HEK293 (cell line): ENCODE measurements around the gene ANKRD44.

Experiments used
- CTCF ChIA-PET: fragments of 350-600 bp; formaldehyde crosslinking; extraction: SDS; loops from one replicate; lab custom pipeline; 2021; ENCODE audit warnings: antibody characterized with exemption; lab: Yijun Ruan, JAX
- POLR2A ChIA-PET: fragments of 300-600 bp; formaldehyde crosslinking; extraction: SDS; loops from one replicate; lab custom pipeline; 2020; ENCODE audit warnings: antibody characterized with exemption, inconsistent platforms; lab: Yijun Ruan, JAX
- H3K27ac ChIP-seq: fragments of 200-500 bp; sonication (Bioruptor generic); 2 replicates; pipeline ENCODE4 v1.5.1; 2014; ENCODE audit warnings: low read depth, low read length, control low read depth, inconsistent platforms; ENCODE audit errors: extremely low read depth
- H3K36me3 ChIP-seq, 2 experiments: fragments of 200-500 bp in 1 of 2; sonication (Bioruptor generic) in 1 of 2; 1 replicate in 1 of 2; 2 replicates in 1 of 2; pipeline ENCODE4 v1.5.1; 2014 to 2017; ENCODE audit warnings: inconsistent platforms in 2 of 2, low read length in 2 of 2; ENCODE audit not compliant: control insufficient read depth in 2 of 2, insufficient read depth in 1 of 2
- H3K4me1 ChIP-seq: fragments of 200-500 bp; sonication (Bioruptor generic); 2 replicates; pipeline ENCODE4 v1.5.1; 2014; ENCODE audit warnings: mild to moderate bottlenecking, low read length, inconsistent platforms; ENCODE audit not compliant: control insufficient read depth, insufficient read depth
- H3K4me3 ChIP-seq: 2 replicates; pipeline ENCODE4 v1.5.1; 2011; ENCODE audit warnings: low read depth, mild to moderate bottlenecking, control low read depth, low read length, moderate library complexity
- H3K9me3 ChIP-seq: fragments of 200-500 bp; sonication (Bioruptor generic); 2 replicates; pipeline ENCODE4 v1.5.1; 2014; ENCODE audit warnings: low read depth, low read length, inconsistent platforms; ENCODE audit not compliant: control insufficient read depth, insufficient read depth
- EGR2 ChIP-seq: fragments of 450-650 bp; formaldehyde crosslinking; IDR thresholded peaks from 2 replicates; pipeline ENCODE4 v1.5.1; 2016; ENCODE audit warnings: low read depth, missing biosample characterization, missing genetic modification characterization
- HOXD13 ChIP-seq: sonication (generic); formaldehyde crosslinking; IDR thresholded peaks from 2 replicates; pipeline ENCODE4 v1.8.0; 2022; ENCODE audit warnings: missing genetic modification reagents, borderline replicate concordance
- KLF10 ChIP-seq: fragments of 450-650 bp; IDR thresholded peaks from 2 replicates; pipeline ENCODE4 v1.5.1; 2018; ENCODE audit warnings: missing biosample characterization, mild to moderate bottlenecking, missing genetic modification characterization
- OSR2 ChIP-seq: fragments of 450-650 bp; formaldehyde crosslinking; IDR thresholded peaks from 2 replicates; pipeline ENCODE4 v1.5.1; 2016; ENCODE audit warnings: missing biosample characterization, missing genetic modification characterization
- PRDM4 ChIP-seq: fragments of 450-650 bp; formaldehyde crosslinking; IDR thresholded peaks from 2 replicates; pipeline ENCODE4 v1.5.1; 2017; ENCODE audit warnings: missing biosample characterization, missing genetic modification characterization
- ZBTB44 ChIP-seq: fragments of 450-650 bp; IDR thresholded peaks from 2 replicates; pipeline ENCODE4 v1.5.1; 2018; ENCODE audit warnings: missing biosample characterization, mild to moderate bottlenecking, missing genetic modification characterization
- ZFHX2 ChIP-seq: fragments of 450-650 bp; formaldehyde crosslinking; conservative IDR thresholded peaks from 2 replicates; pipeline ENCODE4 v1.5.1; 2016; ENCODE audit warnings: missing biosample characterization, missing genetic modification characterization
- ZNF16 ChIP-seq: fragments of 450-650 bp; formaldehyde crosslinking; IDR thresholded peaks from 2 replicates; pipeline ENCODE4 v1.5.1; 2016; ENCODE audit warnings: low read depth, missing biosample characterization, missing genetic modification characterization
- ZNF18 ChIP-seq: fragments of 450-650 bp; formaldehyde crosslinking; IDR thresholded peaks from 2 replicates; pipeline ENCODE4 v1.5.1; 2016; ENCODE audit warnings: missing biosample characterization, missing genetic modification characterization
- ZNF184 ChIP-seq: fragments of 450-650 bp; IDR thresholded peaks from 2 replicates; pipeline ENCODE4 v1.5.1; 2018; ENCODE audit warnings: missing biosample characterization, mild to moderate bottlenecking, missing genetic modification characterization
- ZNF362 ChIP-seq: fragments of 450-650 bp; formaldehyde crosslinking; IDR thresholded peaks from 2 replicates; pipeline ENCODE4 v1.5.1; 2016; ENCODE audit warnings: missing biosample characterization, missing genetic modification characterization
- ZNF398 ChIP-seq: fragments of 450-650 bp; formaldehyde crosslinking; IDR thresholded peaks from 2 replicates; pipeline ENCODE4 v1.5.1; 2017; ENCODE audit warnings: missing biosample characterization, missing genetic modification characterization
- ZNF488 ChIP-seq: fragments of 450-650 bp; formaldehyde crosslinking; IDR thresholded peaks from 2 replicates; pipeline ENCODE4 v1.5.1; 2016; ENCODE audit warnings: missing biosample characterization, missing genetic modification characterization
- ZNF501 ChIP-seq: fragments of 450-650 bp; formaldehyde crosslinking; IDR thresholded peaks from 2 replicates; pipeline ENCODE4 v1.5.1; 2016; ENCODE audit warnings: missing biosample characterization, missing genetic modification characterization
- ZNF561 ChIP-seq: fragments of 450-650 bp; IDR thresholded peaks from 2 replicates; pipeline ENCODE4 v1.5.1; 2018; ENCODE audit warnings: missing biosample characterization, missing genetic modification characterization, borderline replicate concordance
- ZNF580 ChIP-seq: fragments of 450-650 bp; formaldehyde crosslinking; IDR thresholded peaks from 2 replicates; pipeline ENCODE4 v1.5.1; 2016; ENCODE audit warnings: missing biosample characterization, missing genetic modification characterization
- ZNF664 ChIP-seq: fragments of 450-650 bp; formaldehyde crosslinking; IDR thresholded peaks from 2 replicates; pipeline ENCODE4 v1.5.1; 2016; ENCODE audit warnings: missing biosample characterization, missing genetic modification characterization
- ZNF701 ChIP-seq: fragments of 450-650 bp; formaldehyde crosslinking; IDR thresholded peaks from 2 replicates; pipeline ENCODE4 v1.5.1; 2016; ENCODE audit warnings: missing biosample characterization, missing genetic modification characterization
- ZNF76 ChIP-seq: fragments of 450-650 bp; formaldehyde crosslinking; IDR thresholded peaks from 2 replicates; pipeline ENCODE4; 2016; ENCODE audit warnings: low read depth, missing biosample characterization, missing genetic modification characterization, borderline replicate concordance
- ZNF791 ChIP-seq: fragments of 450-650 bp; formaldehyde crosslinking; IDR thresholded peaks from 2 replicates; pipeline ENCODE4 v1.5.1; 2016; ENCODE audit warnings: missing biosample characterization, missing genetic modification characterization
- ZSCAN30 ChIP-seq: fragments of 450-650 bp; IDR thresholded peaks from 2 replicates; pipeline ENCODE4 v1.5.1; 2018; ENCODE audit warnings: missing biosample characterization, mild to moderate bottlenecking, missing genetic modification characterization, moderate library complexity
- ZXDB ChIP-seq: fragments of 450-650 bp; formaldehyde crosslinking; IDR thresholded peaks from 2 replicates; pipeline ENCODE4 v1.5.1; 2016; ENCODE audit warnings: missing biosample characterization, missing genetic modification characterization

ANKRD44 gene

GRCh38 chr2:197200051-197200761, 110.4 kb downstream of the ANKRD44 start:
- ChIA-PET CTCF (interaction anchor here (3.0 kb wide), 1 partner anchor 9 kb away, joined by 12 read pairs; no protein-coding TSS in a partner anchor), POLR2A (no interaction called here)
- Histone ChIP-seq H3K36me3 (no peaks in the 10 kb centered on the region), H3K4me1 (no peaks in the 10 kb centered on the region), H3K4me3 (no peak overlapping the region), H3K27ac (no peak overlapping the region), H3K9me3 (no peaks in the 10 kb centered on the region)
- TF ChIP-seq EGR2 (tag by site-specific recombination) (no peak), HOXD13 (CRISPR knock-in tag) (no peak), ZXDB (no peak), ZNF791 (tag by site-specific recombination) (no peak), ZNF664 (tag by site-specific recombination) (no peak), ZNF398 (tag by site-specific recombination) (no peak), ZNF501 (no peak)

- ChIA-PET POLR2A (no interaction called here), CTCF (interaction anchor here (0.5 kb wide), 1 partner anchor 1260 kb away, joined by 3 read pairs; no protein-coding TSS in a partner anchor)
- no peak overlapping the region for H3K4me3 ChIP-seq
- H3K36me3 ChIP-seq: no peaks in the 10 kb centered on the region
- H3K27ac ChIP-seq: no peak overlapping the region
- H3K9me3 ChIP-seq: no peaks in the 10 kb centered on the region
- TF ChIP-seq ZNF184 (tag by site-specific recombination) (no peak), OSR2 (no peak), ZSCAN30 (tag by site-specific recombination) (no peak), ZNF561 (tag by site-specific recombination) (no peak), ZNF701 (tag by site-specific recombination) (no peak), KLF10 (tag by site-specific recombination) (no peak), PRDM4 (no peak)
- TF ChIP-seq, all 188 proteins: peak for 0
- H3K4me1 ChIP-seq: no peaks in the 10 kb centered on the region
Measured at GRCh38 chr2:197198890-197199289, 111.7 kb downstream of the ANKRD44 start.

- no peaks in the 10 kb centered on the region for H3K4me1 ChIP-seq
- no peak for TF ChIP-seq ZFHX2
- TF ChIP-seq ZNF488 (tag by site-specific recombination): no peak
- no peak for TF ChIP-seq ZNF580
- no peak for TF ChIP-seq ZNF18 (tag by site-specific recombination)
- TF ChIP-seq ZNF362: no peak
- no peak for TF ChIP-seq ZBTB44 (tag by site-specific recombination)
- TF ChIP-seq ZNF16 (tag by site-specific recombination): no peak
- TF ChIP-seq ZNF76 (tag by site-specific recombination): no peak
Measured at GRCh38 chr2:197197895-197198311, 112.7 kb downstream of the ANKRD44 start.

More at GRCh38 chr2:197197895-197198311, 112.7 kb downstream of the ANKRD44 start:
- POLR2A ChIA-PET: no interaction called here
- H3K4me3 ChIP-seq: no peak overlapping the region
- no peaks in the 10 kb centered on the region for H3K36me3 ChIP-seq
- no peak overlapping the region for H3K27ac ChIP-seq
- CTCF ChIA-PET: interaction anchor here (1.1 to 1.5 kb wide), 2 partner anchors 24 to 29 kb away, joined by 3 to 5 read pairs; no protein-coding TSS in a partner anchor
- no peaks in the 10 kb centered on the region for H3K9me3 ChIP-seq
